Right hindlimb (tissue), 1 donor: ENCODE measurements around the gene PMM1.
"Not testable (repeated sequence)": the region's sequence is repeated elsewhere in the genome, so short reads cannot be mapped to it uniquely, and the experiment has no call there.

ENCODE experiments used
- DNase-seq: peaks from one replicate; pipeline ENCODE4 v3.0.0-alpha.2; 2018

PMM1 gene

GRCh38 chr22:41596776-41597634 lies 7.4 kb upstream of the PMM1 start:
- peak; percentile 52 for DNase-seq

- DNase-seq: no peak
Measured at GRCh38 chr22:41595703-41596102, 6.1 kb upstream of the PMM1 start.

GRCh38 chr22:41593336-41593960 lies 3.8 kb upstream of the PMM1 start:
- not testable (repeated sequence) for DNase-seq

- no peak for DNase-seq
Measured at GRCh38 chr22:41587347-41587723, 2.3 kb downstream of the PMM1 start.

GRCh38 chr22:41585898-41586297 lies 3.7 kb downstream of the PMM1 start:
- no peak for DNase-seq

- DNase-seq: no peak
Measured at GRCh38 chr22:41584881-41585280, 4.8 kb downstream of the PMM1 start.

- no peak for DNase-seq
Measured at GRCh38 chr22:41582694-41583093, 6.9 kb downstream of the PMM1 start.

GRCh38 chr22:41579997-41580355 lies 9.7 kb downstream of the PMM1 start:
- DNase-seq: no peak

GRCh38 chr22:41579297-41579996 lies 10.2 kb downstream of the PMM1 start:
- no peak for DNase-seq

- DNase-seq: no peak
Measured at GRCh38 chr22:41578818-41579217, 10.8 kb downstream of the PMM1 start.

GRCh38 chr22:41578114-41578513 lies 11.5 kb downstream of the PMM1 start:
- DNase-seq: no peak

- peak; percentile 49 for DNase-seq
Measured at GRCh38 chr22:41576877-41577276, 12.8 kb downstream of the PMM1 start.

GRCh38 chr22:41575533-41575932 lies 14.1 kb downstream of the PMM1 start:
- DNase-seq: no peak

GRCh38 chr22:41574847-41575381 lies 14.7 kb downstream of the PMM1 start:
- DNase-seq: peak; percentile 44

GRCh38 chr22:41573677-41574076 lies 16.0 kb downstream of the PMM1 start:
- DNase-seq: no peak

GRCh38 chr22:41572305-41572704 lies 17.3 kb downstream of the PMM1 start:
- not testable (repeated sequence) for DNase-seq

- DNase-seq: no peak
Measured at GRCh38 chr22:41571786-41572185, 17.9 kb downstream of the PMM1 start.

GRCh38 chr22:41570221-41570620 lies 19.4 kb downstream of the PMM1 start:
- no peak for DNase-seq

GRCh38 chr22:41568811-41569210 lies 20.8 kb downstream of the PMM1 start:
- DNase-seq: no peak

- DNase-seq: no peak
Measured at GRCh38 chr22:41567512-41567768, 22.2 kb downstream of the PMM1 start.

- no peak for DNase-seq
Measured at GRCh38 chr22:41565403-41566054, 24.1 kb downstream of the PMM1 start.

- DNase-seq: no peak
Measured at GRCh38 chr22:41564563-41564962, 25.1 kb downstream of the PMM1 start.

- DNase-seq: no peak
Measured at GRCh38 chr22:41563051-41563711, 26.5 kb downstream of the PMM1 start.
